DMS 273 (cell line): ENCODE results near the gene MESP1.
"Not testable (repeated sequence)": the region's sequence is repeated elsewhere in the genome, so short reads cannot be mapped to it uniquely, and the experiment has no call there.

Source experiments
- DNase-seq: peaks from one replicate; lab custom pipeline; 2025; ENCODE audit not compliant: unreplicated experiment; lab: John Stamatoyannopoulos, UW

MESP1 gene

GRCh38 chr15:89750560-89751542, at the start of gene MESP1:
MESP1 (minus strand) TSS chr15:89751249; CDS start chr15:89751231, 18 bp downstream.
- DNase-seq, result peak; percentile 94

- DNase-seq, result no peak
Measured at GRCh38 chr15:89799918-89800498, 49.0 kb upstream of the MESP1 start.

GRCh38 chr15:89799011-89799911, 48.2 kb upstream of the MESP1 start:
- no peak for DNase-seq

- DNase-seq, result no peak
Measured at GRCh38 chr15:89797678-89798201, 46.7 kb upstream of the MESP1 start.

- no peak for DNase-seq
Measured at GRCh38 chr15:89795996-89796395, 44.9 kb upstream of the MESP1 start.

GRCh38 chr15:89794627-89795241, 43.7 kb upstream of the MESP1 start:
- DNase-seq, result no peak

GRCh38 chr15:89792106-89792805, 41.2 kb upstream of the MESP1 start:
- DNase-seq, result no peak

GRCh38 chr15:89790661-89791060, 39.6 kb upstream of the MESP1 start:
- DNase-seq, result no peak

- no peak for DNase-seq
Measured at GRCh38 chr15:89790206-89790605, 39.2 kb upstream of the MESP1 start.

- not testable (repeated sequence) for DNase-seq
Measured at GRCh38 chr15:89788585-89788984, 37.5 kb upstream of the MESP1 start.

- no peak for DNase-seq
Measured at GRCh38 chr15:89787944-89788343, 36.9 kb upstream of the MESP1 start.

- DNase-seq, result no peak
Measured at GRCh38 chr15:89785774-89786140, 34.7 kb upstream of the MESP1 start.

- no peak for DNase-seq
Measured at GRCh38 chr15:89785064-89785773, 34.2 kb upstream of the MESP1 start.

- no peak for DNase-seq
Measured at GRCh38 chr15:89784686-89784960, 33.6 kb upstream of the MESP1 start.

GRCh38 chr15:89783861-89784685, 33.0 kb upstream of the MESP1 start:
- no peak for DNase-seq

GRCh38 chr15:89783111-89783860, 32.2 kb upstream of the MESP1 start:
- peak; percentile 80 for DNase-seq

GRCh38 chr15:89782619-89782950, 31.5 kb upstream of the MESP1 start:
- not testable (repeated sequence) for DNase-seq
